GF-D8 (cell line): ENCODE measurements around the gene ZFAND2A.
A peak's percentile ranks its signal among the peaks of the same experiment; 100 is the strongest.
"Not testable (repeated sequence)": the region's sequence is repeated elsewhere in the genome, so short reads cannot be mapped to it uniquely, and the experiment has no call there.

Experiments
- DNase-seq: peaks from one replicate; lab custom pipeline; 2025; lab: John Stamatoyannopoulos, UW

Gene ZFAND2A, protein sequence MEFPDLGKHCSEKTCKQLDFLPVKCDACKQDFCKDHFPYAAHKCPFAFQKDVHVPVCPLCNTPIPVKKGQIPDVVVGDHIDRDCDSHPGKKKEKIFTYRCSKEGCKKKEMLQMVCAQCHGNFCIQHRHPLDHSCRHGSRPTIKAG

DNA sequence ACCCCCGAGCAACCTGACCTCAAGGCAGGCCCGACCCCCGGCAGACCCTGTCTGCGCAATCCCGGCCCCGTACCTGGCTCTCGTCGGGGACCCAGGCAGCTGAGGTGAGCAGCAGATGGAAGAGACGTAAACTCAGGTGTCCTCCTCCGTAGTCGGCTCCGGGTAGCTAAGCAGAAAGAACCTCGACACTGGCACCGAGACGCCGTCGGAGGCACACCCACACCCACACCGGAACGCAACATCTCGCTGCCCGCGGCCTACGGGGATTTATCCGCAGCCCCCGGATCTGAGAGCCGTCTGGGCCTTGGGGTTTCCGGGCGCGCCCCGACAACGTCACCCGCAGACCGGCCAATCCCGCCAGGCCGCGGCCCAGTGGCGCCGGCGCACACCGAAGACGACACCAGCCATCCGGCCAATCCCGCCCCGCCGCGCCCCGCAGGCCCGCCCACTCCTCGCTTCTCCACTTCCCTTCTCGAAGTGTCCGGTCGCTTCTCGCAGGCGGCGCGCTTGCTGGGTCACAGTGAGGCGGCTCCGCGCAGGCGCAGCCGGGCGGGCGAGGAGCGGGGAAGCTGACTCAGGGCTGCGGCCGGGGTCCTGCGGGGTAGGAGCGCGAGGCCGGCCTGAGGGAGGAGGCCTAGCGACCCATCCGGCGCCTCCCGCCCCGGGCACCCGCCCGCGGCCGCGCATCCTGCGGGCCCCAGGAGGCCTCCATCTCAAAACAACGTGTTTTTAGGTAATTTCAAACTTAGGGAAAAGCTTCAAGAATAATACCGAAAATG lies at the start of gene ZFAND2A:
Gene ZFAND2A, minus strand, starts transcription at position 306 of the 779 bp plus-strand sequence. CDS start 1,984 bp downstream, outside the sequence.
- peak; percentile 97 for DNase-seq

DNA sequence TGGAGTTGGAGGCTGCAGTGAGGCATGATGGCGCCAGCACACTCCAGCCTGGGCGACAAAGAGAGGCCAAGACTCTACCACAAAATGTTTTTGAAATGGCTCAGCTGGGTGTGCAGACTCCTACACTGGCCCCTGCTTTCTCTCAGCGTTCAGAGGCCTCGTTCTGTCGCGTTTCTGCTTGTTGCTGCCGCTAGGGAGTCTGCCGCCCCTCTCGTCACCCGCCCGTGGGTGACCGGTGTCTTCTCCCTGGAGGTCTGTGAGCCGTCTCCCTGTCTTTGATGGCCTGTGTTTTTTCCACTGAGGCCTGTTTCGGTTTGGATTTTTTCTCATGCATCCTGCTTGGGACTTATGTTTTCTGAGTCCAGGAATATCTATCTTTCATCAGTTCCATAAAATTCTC lies 49.1 kb upstream of the ZFAND2A start:
- DNase-seq, result no peak

DNA sequence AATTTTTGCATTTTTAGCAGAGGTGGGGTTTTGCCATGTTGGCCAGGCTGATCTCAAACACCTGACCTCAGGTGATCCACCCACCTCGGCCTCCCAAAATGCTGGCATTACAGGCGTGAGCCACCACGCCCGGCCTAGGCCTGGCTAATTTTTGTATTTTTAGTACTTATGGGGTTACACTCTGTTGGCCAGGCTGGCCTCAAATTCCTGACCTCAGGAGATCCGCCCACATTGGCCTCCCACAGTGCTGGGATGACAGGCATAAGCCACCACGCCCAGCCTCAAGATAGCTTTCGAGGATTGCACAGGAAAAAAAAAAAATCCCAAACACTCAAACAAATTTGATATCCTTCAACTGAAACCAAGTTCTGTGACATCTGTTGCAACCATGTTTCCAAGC lies 45.7 kb upstream of the ZFAND2A start:
- DNase-seq, result not testable (repeated sequence)

- DNase-seq, result no peak
Observed at GRCh38 chr7:1204460-1205140, 44.6 kb upstream of the ZFAND2A start.

DNA sequence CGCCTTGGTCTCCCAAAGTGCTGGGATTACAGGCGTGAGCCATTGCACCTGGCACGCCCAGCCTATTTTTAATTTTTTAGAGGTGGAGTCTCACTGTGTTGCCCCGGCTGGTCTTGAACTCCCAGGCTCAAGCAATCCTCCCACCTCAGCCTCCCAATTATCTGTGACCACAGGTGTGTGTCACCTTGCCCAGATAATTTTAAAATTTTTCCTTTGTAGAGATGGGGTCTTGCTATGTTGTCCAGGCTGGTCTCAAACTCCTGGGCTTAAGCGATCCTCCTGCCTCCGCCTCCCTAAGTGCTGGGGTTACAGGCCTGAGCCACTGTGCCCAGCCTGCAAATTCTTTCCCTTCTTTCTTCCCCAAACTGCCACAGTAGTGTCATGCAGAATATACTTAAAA lies 42.9 kb upstream of the ZFAND2A start:
- not testable (repeated sequence) for DNase-seq

DNA sequence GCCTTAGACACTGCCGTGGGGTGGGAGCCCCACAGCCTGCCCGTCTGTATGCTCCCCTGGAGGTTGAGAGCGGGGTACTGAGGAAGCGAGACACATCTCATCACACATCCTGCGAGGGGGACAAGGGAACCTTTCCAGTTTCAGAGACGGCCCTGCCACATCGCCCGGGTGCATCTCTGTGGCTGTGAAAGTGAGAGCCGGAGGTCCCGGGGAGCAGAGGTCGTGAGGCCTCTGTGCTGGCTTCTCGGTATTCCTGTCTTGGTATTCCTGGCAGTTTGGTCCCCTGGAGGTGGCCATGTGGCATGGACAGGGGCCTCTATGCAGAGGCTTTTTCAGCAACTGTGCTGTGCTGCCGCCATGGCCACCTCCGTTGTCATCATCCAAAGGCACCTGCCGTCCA lies 41.9 kb upstream of the ZFAND2A start:
- DNase-seq, result no peak

DNA sequence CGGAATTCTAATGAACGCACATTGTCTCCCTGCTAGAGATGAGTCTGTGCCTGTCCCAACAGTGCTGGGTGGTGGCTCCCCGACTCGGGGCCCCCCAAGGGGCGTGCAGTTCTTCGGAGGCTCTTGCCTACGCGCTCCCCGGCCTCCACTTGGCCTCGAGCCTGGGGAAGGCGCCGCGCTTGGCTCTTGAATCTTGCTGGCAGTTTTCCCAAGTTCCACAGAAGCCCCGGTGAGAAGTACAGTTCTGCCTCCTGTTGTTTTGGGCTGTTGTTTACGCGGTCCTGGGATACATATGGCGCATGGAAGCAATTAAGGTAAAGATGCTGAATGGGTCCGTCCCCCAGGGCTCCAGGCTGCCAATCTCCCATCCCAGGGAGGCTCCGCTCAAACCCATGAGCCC lies 40.0 kb upstream of the ZFAND2A start:
- DNase-seq, result no peak

- no peak for DNase-seq
Observed at GRCh38 chr7:1197997-1198625, 38.1 kb upstream of the ZFAND2A start.

DNA sequence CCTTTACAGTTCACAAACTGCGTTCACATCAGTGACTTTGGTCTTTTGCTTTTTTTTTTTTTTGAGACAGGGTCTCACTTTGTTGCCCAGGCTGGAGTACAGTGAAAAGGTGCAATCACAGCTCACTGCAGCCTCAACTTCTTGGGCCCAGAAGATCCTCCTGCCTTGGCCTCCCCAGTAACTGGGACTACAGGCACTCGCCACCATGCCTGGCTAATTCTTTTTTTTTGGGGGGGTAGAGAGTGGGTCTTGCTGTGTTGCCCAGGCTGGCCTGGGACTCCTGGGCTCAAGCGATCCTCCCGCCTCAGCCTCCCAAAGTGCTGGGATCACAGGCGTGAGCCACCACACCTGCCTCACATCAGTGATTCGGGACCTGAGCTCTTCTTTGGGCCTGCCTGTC lies 37.0 kb upstream of the ZFAND2A start:
- DNase-seq, result no peak

GRCh38 chr7:1196441-1196840 lies 36.4 kb upstream of the ZFAND2A start:
- not testable (repeated sequence) for DNase-seq

- peak; percentile 60 for DNase-seq
Observed at GRCh38 chr7:1193593-1194424, 33.8 kb upstream of the ZFAND2A start.

- peak; percentile 96 for DNase-seq
Observed at GRCh38 chr7:1192171-1192676, 32.2 kb upstream of the ZFAND2A start.

- no peak for DNase-seq
Observed at GRCh38 chr7:1189986-1190772, 30.2 kb upstream of the ZFAND2A start.

DNA sequence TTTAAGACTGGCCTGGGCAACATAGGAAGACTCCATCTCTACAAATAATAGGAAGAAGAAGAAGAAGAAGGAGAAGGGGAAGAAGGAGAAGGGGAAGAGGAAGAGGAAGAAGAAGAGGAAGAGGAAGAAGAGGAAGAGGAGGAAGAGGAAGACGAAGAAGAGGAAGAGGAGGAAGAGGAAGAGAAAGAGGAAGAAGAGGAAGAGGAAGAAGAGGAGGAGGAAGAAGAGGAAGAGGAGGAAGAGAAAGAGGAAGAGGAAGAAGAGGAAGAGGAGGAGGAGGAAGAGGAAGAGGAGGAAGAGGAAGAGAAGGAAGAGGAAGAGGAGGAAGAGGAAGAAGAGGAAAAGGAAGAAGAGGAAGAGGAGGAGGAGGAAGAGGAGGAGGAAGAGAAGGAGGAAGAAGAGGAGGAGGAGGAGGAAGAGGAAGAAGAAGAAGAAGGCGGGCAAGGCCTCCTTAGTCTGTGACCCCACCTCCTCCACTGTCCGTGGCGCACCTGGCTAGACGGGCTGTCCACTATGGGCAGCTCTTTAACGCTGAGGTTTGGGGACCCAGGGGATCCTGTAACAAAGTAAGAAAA lies 28.8 kb upstream of the ZFAND2A start:
- no peak for DNase-seq

GRCh38 chr7:1187127-1187526 lies 27.1 kb upstream of the ZFAND2A start:
- no peak for DNase-seq

- no peak for DNase-seq
Observed at GRCh38 chr7:1181640-1182039, 21.6 kb upstream of the ZFAND2A start.

- no peak for DNase-seq
Observed at GRCh38 chr7:1181031-1181430, 21.0 kb upstream of the ZFAND2A start.

- DNase-seq, result no peak
Observed at GRCh38 chr7:1176891-1177373, 16.9 kb upstream of the ZFAND2A start.

GRCh38 chr7:1175967-1176851 lies 16.2 kb upstream of the ZFAND2A start:
- DNase-seq, result peak; percentile 53
